ENCODE results near the gene TGM6. TPM values are rescaled to one million over a fixed set of nuclear protein-coding genes. Genes with fewer than 3 reads are reported as not detected.
A peak's percentile ranks its signal among the peaks of the same experiment; 100 is the strongest.

TGM6 gene
- total and polyA plus RNA-seq, 12 donors, result not detected

- Histone ChIP-seq H3K27me3 (no peaks in the 10 kb centered on the region), H3K4me3 (no peak overlapping the region), H3K36me3 (replicated peaks in 1 of 2) (peaks cover 0 to 75% of the 10 kb centered on the region in 2 donors), H3K4me1 (replicated peaks in 1 of 2) (peaks cover 21 to 29% of the 10 kb centered on the region in 2 donors), H3K9me3 (replicated peaks in 1 of 3) (no peaks in the 10 kb centered on the region), H3K27ac (no peak overlapping the region)
- TF ChIP-seq POLR2A (IDR thresholded peaks at IDR 0.05) (no peak), CTCF (IDR thresholded peaks at IDR 0.05) (no peak)
- intact Hi-C loops (cut with DNase I), result no loop called here
- WGBS, 4 donors, result 94 to 99% (median 95%) methylated on average over 6 of the region's 6 CpGs
- DNase-seq, result no peak
These were observed 84.4 kb downstream of the TGM6 start for GRCh38 chr20:2465100-2465499.

- no peak for DNase-seq
- Histone ChIP-seq H3K36me3 (replicated peaks in 1 of 2) (peaks cover 0 to 52% of the 10 kb centered on the region in 2 donors), H3K27me3 (no peaks in the 10 kb centered on the region), H3K4me1 (replicated peaks in 1 of 2) (peaks cover 21 to 35% of the 10 kb centered on the region in 2 donors), H3K27ac (no peak overlapping the region), H3K9me3 (replicated peaks in 1 of 3) (no peaks in the 10 kb centered on the region), H3K4me3 (no peak overlapping the region)
- TF ChIP-seq POLR2A (IDR thresholded peaks at IDR 0.05) (no peak), CTCF (IDR thresholded peaks at IDR 0.05) (no peak)
- 75 to 84% (median 80%) methylated on average over 5 of the region's 5 CpGs for WGBS, 4 donors
- intact Hi-C loops (cut with DNase I), result no loop called here
These were observed 86.7 kb downstream of the TGM6 start for GRCh38 chr20:2467412-2467811.

- TF ChIP-seq CTCF (IDR thresholded peaks at IDR 0.05) (no peak), POLR2A (IDR thresholded peaks at IDR 0.05) (no peak)
- Histone ChIP-seq H3K27ac (peak overlapping the region in 3 of 5 donors; percentile 29 to 93 (median 39)), H3K9me3 (replicated peaks in 1 of 3) (no peaks in the 10 kb centered on the region), H3K4me3 (peak overlapping the region in 1 of 4 donors; percentile 72), H3K36me3 (replicated peaks in 1 of 2) (peaks cover 0 to 38% of the 10 kb centered on the region in 2 donors), H3K27me3 (no peaks in the 10 kb centered on the region), H3K4me1 (replicated peaks in 1 of 2) (peaks cover 21 to 44% of the 10 kb centered on the region in 2 donors)
- no peak for DNase-seq
- 57 to 66% (median 62%) methylated on average over 11 of the region's 11 CpGs for WGBS, 4 donors
- intact Hi-C loops (cut with DNase I), result no loop called here
These were observed 88.1 kb downstream of the TGM6 start for GRCh38 chr20:2468581-2469407.

- WGBS, 4 donors, result 0 to 2% (median 0%) methylated on average over 19 of the region's 19 CpGs
- H3K4me3 ChIP-seq, result peak overlapping the region; percentile 65 to 96 (median 80)
- peaks cover 21 to 51% of the 10 kb centered on the region in 2 donors for H3K4me1 ChIP-seq (replicated peaks in 1 of 2)
- TF ChIP-seq POLR2A (IDR thresholded peaks at IDR 0.05), result no peak
- no peak for TF ChIP-seq CTCF (IDR thresholded peaks at IDR 0.05)
- H3K36me3 ChIP-seq (replicated peaks in 1 of 2), result peaks cover 0 to 26% of the 10 kb centered on the region in 2 donors
- no peaks in the 10 kb centered on the region for H3K27me3 ChIP-seq
- H3K27ac ChIP-seq, result peak overlapping the region; percentile 88 to 97 (median 93)
- intact Hi-C loops (cut with DNase I), result no loop called here
- H3K9me3 ChIP-seq (replicated peaks in 1 of 3), result no peaks in the 10 kb centered on the region
- DNase-seq, result peak; percentile 43 to 73 (median 52)
These were observed 89.3 kb downstream of the TGM6 start for GRCh38 chr20:2469991-2470422.

All from adrenal gland (tissue), 12 donors.